Thoracic aorta (tissue), 2 donors: ENCODE measurements around the gene TATDN3. TPM values are rescaled to one million over a fixed set of nuclear protein-coding genes. Genes with fewer than 3 reads are reported as not detected.

Experiments used
- ATAC-seq: fragments of 150-250 bp; one replicate; pipeline ENCODE4 v1.8.0; 2017; ENCODE audit warnings: low read depth; ENCODE audit not compliant: insufficient number of reproducible peaks, low FRiP score
- DNase-seq: peaks from one replicate; pipeline ENCODE4 v3.0.0-alpha.2; 2020; ENCODE audit warnings: low spot score
- H3K27ac ChIP-seq, 2 donors: fragments of 200-600 bp; sonication (generic); 1 replicate in 1 of 2; 2 replicates in 1 of 2; pipeline ENCODE4 v1.5.1; 2016; ENCODE audit warnings: mild to moderate bottlenecking in 2 of 2, moderate library complexity in 2 of 2
- H3K27me3 ChIP-seq: fragments of 200-600 bp; sonication (generic); replicated peaks from 2 replicates; pipeline ENCODE4 v1.6.0; 2016; ENCODE audit warnings: mild to moderate bottlenecking; ENCODE audit not compliant: insufficient read depth
- H3K36me3 ChIP-seq: fragments of 200-600 bp; sonication (generic); one replicate; pipeline ENCODE4 v1.5.1; 2016
- H3K4me1 ChIP-seq, 2 donors: fragments of 200-600 bp; sonication (generic); 1 replicate in 1 of 2; 2 replicates in 1 of 2; pipeline versions ENCODE4 v1.5.1 to v1.6.0; 2016; ENCODE audit warnings: low read depth in 2 of 2, mild to moderate bottlenecking in 1 of 2; ENCODE audit not compliant: control insufficient read depth in 1 of 2
- H3K4me3 ChIP-seq: fragments of 200-600 bp; sonication (generic); 2 replicates; pipeline ENCODE4 v1.5.1; 2016; ENCODE audit warnings: mild to moderate bottlenecking
- H3K9me3 ChIP-seq: fragments of 200-600 bp; sonication (generic); 2 replicates; pipeline ENCODE4 v1.5.1; 2016
- CTCF ChIP-seq: fragments of 200-600 bp; sonication (generic); IDR thresholded peaks from one replicate; pipeline ENCODE4 v1.5.1; 2019; ENCODE audit warnings: antibody characterized with exemption
- total RNA-seq, 2 donors: library from RNA; depleted of rRNA; stranded (reverse); fragments of >200 nt; gene quantifications; one replicate each; pipeline versions ENCODE4 v1.1.0 to v1.2.3, GENCODE V29; 2016

Gene TATDN3
- total RNA-seq, 2 donors from 2014 or later, result 8.1 to 8.9 TPM

DNA sequence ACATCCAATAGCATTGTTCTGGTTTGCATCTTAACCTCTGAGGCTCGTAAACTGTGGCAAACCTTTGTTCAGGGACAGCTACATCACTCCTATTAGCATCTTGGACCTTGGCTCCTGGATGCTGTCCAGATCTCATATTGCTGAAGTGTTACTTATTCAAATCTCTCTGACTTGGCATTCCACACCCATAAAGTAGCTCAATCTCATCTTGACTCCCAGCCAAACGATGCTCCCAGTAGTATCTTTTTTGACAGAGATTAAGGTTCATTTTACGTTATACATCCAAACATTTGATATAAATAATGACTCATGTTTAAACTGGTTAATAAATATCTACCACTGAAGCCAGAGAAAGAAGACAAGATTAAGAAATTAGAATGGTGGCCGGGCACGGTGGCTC lies 62.0 kb downstream of the TATDN3 start:
- Histone ChIP-seq H3K27ac (no peak overlapping the region), H3K9me3 (no peaks in the 10 kb centered on the region), H3K4me1 (peaks cover 7 to 12% of the 10 kb centered on the region in 2 donors), H3K27me3 (no peaks in the 10 kb centered on the region), H3K4me3 (no peak overlapping the region), H3K36me3 (no peaks in the 10 kb centered on the region)
- DNase-seq (no peak), ATAC-seq (no peak)
- TF ChIP-seq CTCF, result no peak

DNA sequence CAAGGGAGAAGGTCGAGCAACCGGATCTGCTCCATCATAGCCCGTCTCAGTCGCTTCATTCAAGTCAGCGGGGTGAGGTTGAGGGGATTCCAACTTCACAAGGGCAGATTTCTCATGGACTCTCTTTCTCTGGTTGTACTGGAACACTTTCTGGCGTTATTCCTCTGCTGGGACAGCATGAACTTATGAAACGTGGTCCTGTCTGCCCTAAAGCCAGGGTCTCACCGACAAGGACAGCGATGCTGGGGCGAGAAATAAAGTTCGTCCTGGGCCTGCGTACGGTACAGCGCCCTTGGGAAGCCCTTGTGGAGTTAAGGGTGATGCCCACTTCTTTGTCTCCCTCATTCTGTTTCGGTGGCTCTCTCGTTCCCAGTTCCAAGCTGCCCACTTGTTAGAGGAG lies 65.1 kb downstream of the TATDN3 start:
- ATAC-seq (no peak), DNase-seq (no peak)
- peak overlapping the region; percentile 76 for H3K4me3 ChIP-seq
- H3K36me3 ChIP-seq, result no peaks in the 10 kb centered on the region
- TF ChIP-seq CTCF, result no peak
- H3K9me3 ChIP-seq, result no peaks in the 10 kb centered on the region
- no peaks in the 10 kb centered on the region for H3K27me3 ChIP-seq
- no peak overlapping the region for H3K27ac ChIP-seq
- peaks cover 26 to 33% of the 10 kb centered on the region in 2 donors for H3K4me1 ChIP-seq

- ATAC-seq, result peak; percentile 95
- no peaks in the 10 kb centered on the region for H3K36me3 ChIP-seq
- no peak for TF ChIP-seq CTCF
These were observed 66.3 kb downstream of the TATDN3 start, which contains the start of gene FLVCR1 for GRCh38 chr1:212857992-212858460. FLVCR1 (plus strand) TSS chr1:212858275; CDS start chr1:212858453, 178 bp downstream.

GRCh38 chr1:212858461-212859265 lies 67.0 kb downstream of the TATDN3 start:
- Histone ChIP-seq H3K4me3 (peak overlapping the region; percentile 76), H3K9me3 (no peaks in the 10 kb centered on the region), H3K36me3 (no peaks in the 10 kb centered on the region), H3K27me3 (no peaks in the 10 kb centered on the region), H3K4me1 (peaks cover 26 to 33% of the 10 kb centered on the region in 2 donors), H3K27ac (peak overlapping the region; percentile 76 to 86)
- no peak for DNase-seq
- peak; percentile 47 for ATAC-seq
- TF ChIP-seq CTCF, result no peak

More at GRCh38 chr1:212857992-212858460, 66.3 kb downstream of the TATDN3 start, which contains the start of gene FLVCR1:
- Histone ChIP-seq H3K9me3 (no peaks in the 10 kb centered on the region), H3K4me1 (peaks cover 26 to 33% of the 10 kb centered on the region in 2 donors), H3K27ac (peak within 1 kb of the TSS; percentile 76 to 86), H3K27me3 (no peaks in the 10 kb centered on the region), H3K4me3 (peak within 1 kb of the TSS; percentile 76)
- peak; percentile 93 for DNase-seq

DNA sequence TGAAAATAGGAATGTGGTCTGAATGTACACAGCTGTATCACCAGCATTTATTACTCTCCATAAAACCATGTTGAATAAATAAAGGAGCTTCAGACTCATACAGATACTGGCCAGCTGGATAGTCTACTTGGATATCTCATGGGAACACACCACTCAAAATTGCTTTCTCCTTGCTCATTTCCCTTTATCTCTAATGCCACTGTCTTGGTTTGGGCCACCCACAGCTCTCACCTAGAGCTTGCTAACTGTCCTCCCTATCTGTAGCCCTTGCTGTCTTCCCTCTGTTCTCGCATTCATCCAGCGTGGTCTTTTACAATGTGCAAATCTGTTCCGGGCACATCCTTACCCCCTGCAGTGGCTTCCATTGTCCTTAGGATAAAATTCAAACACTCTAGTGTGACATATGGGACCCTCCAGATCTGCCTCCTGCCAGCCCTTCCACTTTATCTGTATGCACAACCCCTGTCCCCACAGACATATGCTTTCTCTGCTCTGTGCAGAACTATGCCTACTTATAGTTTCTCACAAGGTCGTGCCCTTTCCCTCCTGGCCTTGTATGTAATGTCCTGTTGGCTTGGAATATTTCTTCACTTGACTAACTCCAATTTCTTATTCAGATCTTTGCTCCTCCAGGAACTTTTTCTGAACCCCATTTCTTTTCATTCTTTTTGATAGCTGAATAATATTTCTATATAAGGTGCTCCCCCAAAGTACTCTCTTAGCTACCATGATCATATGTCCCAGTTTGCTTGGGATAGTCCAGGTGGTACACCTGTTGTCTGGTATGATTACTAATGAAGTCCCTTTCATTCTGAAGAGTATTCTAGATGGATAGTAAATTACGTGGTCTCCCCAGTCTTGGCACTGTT lies 69.3 kb downstream of the TATDN3 start:
- ATAC-seq, result no peak
- H3K27me3 ChIP-seq, result no peaks in the 10 kb centered on the region
- H3K27ac ChIP-seq, result no peak overlapping the region
- peaks cover 26 to 33% of the 10 kb centered on the region in 2 donors for H3K4me1 ChIP-seq
- TF ChIP-seq CTCF, result no peak
- no peak overlapping the region for H3K4me3 ChIP-seq
- H3K9me3 ChIP-seq, result no peaks in the 10 kb centered on the region
- no peak for DNase-seq
- H3K36me3 ChIP-seq, result no peaks in the 10 kb centered on the region
